K562 (cell line): ENCODE results near the gene RAB25. TPM values are rescaled to one million over a fixed set of nuclear protein-coding genes. Genes with fewer than 3 reads are reported as not detected.
A peak's percentile ranks its signal among the peaks of the same experiment; 100 is the strongest.

ENCODE experiments used
- BMI1 ChIP-seq: fragments of 150-350 bp; IDR thresholded peaks from 2 replicates; pipeline ENCODE4 v1.6.1; 2014; ENCODE audit warnings: low read length
- CBX3 ChIP-seq, 2 experiments: IDR thresholded peaks; 1 replicate in 1 of 2; 2 replicates in 1 of 2; pipeline ENCODE4 v1.6.1; 2012; ENCODE audit warnings: inconsistent platforms in 2 of 2, low read length in 2 of 2, borderline replicate concordance in 1 of 2, control low read depth in 1 of 2
- CREB5 ChIP-seq: fragments of 250-450 bp; sonication (Bioruptor Pico); IDR thresholded peaks from 2 replicates; pipeline ENCODE4 v1.5.0; 2020; ENCODE audit warnings: mild to moderate bottlenecking
- ELF1 ChIP-seq: fragments of 200-800 bp; sonication (Bioruptor generic); IDR thresholded peaks from 2 replicates; pipeline ENCODE4 v1.6.1; 2016; ENCODE audit warnings: missing genetic modification characterization, missing compliant biosample characterization
- ELK1 ChIP-seq: sonication (generic); formaldehyde crosslinking; IDR thresholded peaks from 2 replicates; pipeline ENCODE4 v1.8.1; 2022; ENCODE audit warnings: missing genetic modification reagents
- FIP1L1 ChIP-seq: fragments of 200-400 bp; formaldehyde crosslinking; IDR thresholded peaks from 2 replicates; pipeline ENCODE4 v1.6.1; 2018; ENCODE audit warnings: mild to moderate bottlenecking, low read depth, low read length; ENCODE audit not compliant: poor library complexity, severe bottlenecking
- JUN ChIP-seq, 2 experiments: sonication (generic) in 1 of 2; formaldehyde crosslinking in 1 of 2; IDR thresholded peaks; 2 replicates each; pipeline versions ENCODE4 v1.6.1 to v1.8.0; 2012 to 2022; ENCODE audit warnings: borderline replicate concordance in 2 of 2, mild to moderate bottlenecking in 2 of 2, improper control_type of control experiment in 1 of 2, low read depth in 1 of 2, low read length in 1 of 2, missing genetic modification reagents in 1 of 2
- LARP7 ChIP-seq: fragments of 450-650 bp; IDR thresholded peaks from 2 replicates; pipeline ENCODE4 v1.6.1; 2016
- MED1 ChIP-seq: sonication (generic); formaldehyde crosslinking; IDR thresholded peaks from 2 replicates; pipeline ENCODE4 v1.8.1; 2023; ENCODE audit warnings: missing genetic modification reagents, borderline replicate concordance
- NFE2L1 ChIP-seq: fragments of 450-650 bp; IDR thresholded peaks from 2 replicates; pipeline ENCODE4 v1.6.1; 2016; ENCODE audit warnings: missing genetic modification characterization, low read depth, mild to moderate bottlenecking, missing compliant biosample characterization, moderate library complexity, borderline replicate concordance
- PYGO2 ChIP-seq: fragments of 450-650 bp; IDR thresholded peaks from 2 replicates; pipeline ENCODE4 v1.6.1; 2016; ENCODE audit warnings: mild to moderate bottlenecking, missing genetic modification characterization, moderate library complexity, missing compliant biosample characterization
- RAD51 ChIP-seq: fragments of 450-650 bp; IDR thresholded peaks from 2 replicates; pipeline ENCODE4 v1.7.1; 2016; ENCODE audit warnings: low read depth, mild to moderate bottlenecking, borderline replicate concordance
- RBM25 ChIP-seq: fragments of 200-400 bp; formaldehyde crosslinking; IDR thresholded peaks from 2 replicates; pipeline ENCODE4 v1.6.1; 2018; ENCODE audit warnings: low read length, low read depth, moderate library complexity; ENCODE audit not compliant: severe bottlenecking
- SP1 ChIP-seq: sonication (generic); formaldehyde crosslinking; IDR thresholded peaks from 2 replicates; pipeline ENCODE4 v1.8.1; 2022; ENCODE audit warnings: mild to moderate bottlenecking, missing genetic modification reagents
- SRF ChIP-seq, 2 experiments: fragments of 250-450, 450-650 bp in 1 of 2; sonication (Bioruptor Pico) in 1 of 2; sonication (generic) in 1 of 2; formaldehyde crosslinking; IDR thresholded peaks; 2 replicates each; pipeline versions ENCODE4 v1.5.0 to v1.5.1; 2020 to 2022; ENCODE audit warnings: mild to moderate bottlenecking in 1 of 2, missing genetic modification reagents in 1 of 2
- TAF15 ChIP-seq: fragments of 200-400 bp; formaldehyde crosslinking; IDR thresholded peaks from 2 replicates; pipeline ENCODE4 v1.6.1; 2017; ENCODE audit warnings: mild to moderate bottlenecking, low read depth, low read length, moderate library complexity
- TRIM25 ChIP-seq: fragments of 450-650 bp; IDR thresholded peaks from 2 replicates; pipeline ENCODE4 v1.7.0; 2016; ENCODE audit warnings: borderline replicate concordance
- UBTF ChIP-seq, 2 experiments: IDR thresholded peaks; 2 replicates each; pipeline ENCODE4 v1.6.1; 2012; ENCODE audit warnings: improper control_type of control experiment in 2 of 2, low read depth in 2 of 2, low read length in 2 of 2, borderline replicate concordance in 1 of 2
- XRCC5 ChIP-seq: fragments of 200-400 bp; formaldehyde crosslinking; IDR thresholded peaks from 2 replicates; pipeline ENCODE4 v1.6.1; 2017; ENCODE audit warnings: low read depth, mild to moderate bottlenecking, low read length
- ZFP30 ChIP-seq: fragments of 250-450 bp; sonication (Bioruptor Pico); IDR thresholded peaks from 2 replicates; pipeline ENCODE4 v1.8.0; 2022; ENCODE audit warnings: moderate library complexity, mild to moderate bottlenecking, inconsistent platforms, borderline replicate concordance
- polyA plus RNA-seq, 8 experiments: library from polyadenylated mRNA; depleted of rRNA in 4 of 8; stranded (reverse) in 5 of 8; unstranded in 3 of 8; fragments of >200 nt; fragmentation: Nextera tagmentation in 2 of 8; fragmentation: Illumina TruSeq in 1 of 8; extraction: Ambion mirVana in 2 of 8; extraction: Trizol in 1 of 8; gene quantifications; 2 replicates each; pipeline versions ENCODE4 v1.2.1 to v1.2.3, GENCODE V29; 2011 to 2014; ENCODE audit warnings: inconsistent platforms in 1 of 8, missing spikeins in 1 of 8
- total RNA-seq, 7 experiments: library from RNA; depleted of rRNA in 6 of 7; stranded (reverse); fragments of >200 nt in 6 of 7; fragmentation: Illumina TruSeq in 2 of 7; extraction: Trizol in 2 of 7; gene quantifications; 2 replicates each; pipeline versions ENCODE4 v1.2.1 to v1.2.3, GENCODE V29; 2011 to 2021; ENCODE audit warnings: low replicate concordance in 1 of 7

Gene RAB25
- total and polyA plus RNA-seq, 9 of the 15 experiments (the other 6 are each of a cell fraction or from before 2014, with no cell fraction given), result 0.10 to 0.27 (median 0.13) TPM; not detected in 6

- TF ChIP-seq UBTF (IDR thresholded peaks at IDR 0.05; ENCODE audit: borderline replicate concordance in 1 of 2, low read depth in 2 of 2, low read length in 2 of 2) (no peak), BMI1 (no peak), JUN (IDR thresholded peaks at IDR 0.05; ENCODE audit: borderline replicate concordance, low read depth, low read length) (0 out of 2 replicates have a peak, but pooled peaks have one; percentile 39), JUN (CRISPR knock-in tag; IDR thresholded peaks at IDR 0.05; ENCODE audit: borderline replicate concordance) (no peak), LARP7 (no peak), CREB5 (CRISPR knock-in tag) (no peak), SRF (CRISPR knock-in tag; IDR thresholded peaks at IDR 0.05) (peak in 1 of 2 experiments; percentile 48; a peak in 1 of 4 replicates), XRCC5 (peak; percentile 78; the same call in 1 of the 2 replicates), MED1 (CRISPR knock-in tag) (no peak), CBX3 (IDR thresholded peaks at IDR 0.05; ENCODE audit: borderline replicate concordance in 1 of 2, low read length in 2 of 2) (no peak), ELK1 (CRISPR knock-in tag) (no peak), SP1 (CRISPR knock-in tag) (no peak), RBM25 (no peak), ELF1 (tag) (no peak), FIP1L1 (no peak), RAD51 (no peak), NFE2L1 (tag) (no peak), PYGO2 (no peak), ZFP30 (no peak), TRIM25 (no peak), TAF15 (no peak)
These were observed 35.9 kb downstream of the RAB25 start (continued) for GRCh38 chr1:156096640-156097391.
